B cell (primary cell): ENCODE results near the gene CADM1.

ENCODE experiments used
- EZH2 ChIP-seq: IDR thresholded peaks from 2 replicates; pipeline ENCODE4 v1.6.1; 2012; ENCODE audit warnings: borderline replicate concordance, low read depth, mild to moderate bottlenecking, moderate library complexity, low read length; ENCODE audit not compliant: insufficient read depth, poor library complexity, severe bottlenecking
- TF ChIP-seq, protein P1 (sequence below): fragments of 200-600 bp; IDR thresholded peaks from one replicate; pipeline ENCODE4 v1.8.0; 2022; ENCODE audit warnings: antibody characterized with exemption, mild to moderate bottlenecking

DNA sequence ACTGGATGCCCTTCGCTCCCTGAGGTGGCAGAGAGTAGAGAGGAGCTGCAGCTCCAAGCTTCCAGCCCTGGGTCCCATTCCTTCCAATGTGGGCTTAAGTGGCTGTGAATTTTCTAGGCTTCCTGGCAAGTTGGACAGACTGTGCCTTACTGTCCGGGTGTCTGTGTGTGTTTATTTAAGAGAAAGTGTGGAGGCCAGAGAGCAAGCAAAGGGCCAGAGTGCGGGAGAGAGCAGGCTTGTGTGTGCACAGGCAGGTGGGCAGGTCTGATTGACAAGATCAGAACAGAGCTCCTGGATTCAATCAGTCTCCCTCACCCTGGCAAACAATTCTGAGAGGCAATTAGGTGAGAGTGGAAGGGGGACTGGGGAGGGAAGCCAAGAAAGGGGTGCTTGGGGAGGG lies 347.0 kb downstream of the CADM1 start:
- TF ChIP-seq, protein P1, sequence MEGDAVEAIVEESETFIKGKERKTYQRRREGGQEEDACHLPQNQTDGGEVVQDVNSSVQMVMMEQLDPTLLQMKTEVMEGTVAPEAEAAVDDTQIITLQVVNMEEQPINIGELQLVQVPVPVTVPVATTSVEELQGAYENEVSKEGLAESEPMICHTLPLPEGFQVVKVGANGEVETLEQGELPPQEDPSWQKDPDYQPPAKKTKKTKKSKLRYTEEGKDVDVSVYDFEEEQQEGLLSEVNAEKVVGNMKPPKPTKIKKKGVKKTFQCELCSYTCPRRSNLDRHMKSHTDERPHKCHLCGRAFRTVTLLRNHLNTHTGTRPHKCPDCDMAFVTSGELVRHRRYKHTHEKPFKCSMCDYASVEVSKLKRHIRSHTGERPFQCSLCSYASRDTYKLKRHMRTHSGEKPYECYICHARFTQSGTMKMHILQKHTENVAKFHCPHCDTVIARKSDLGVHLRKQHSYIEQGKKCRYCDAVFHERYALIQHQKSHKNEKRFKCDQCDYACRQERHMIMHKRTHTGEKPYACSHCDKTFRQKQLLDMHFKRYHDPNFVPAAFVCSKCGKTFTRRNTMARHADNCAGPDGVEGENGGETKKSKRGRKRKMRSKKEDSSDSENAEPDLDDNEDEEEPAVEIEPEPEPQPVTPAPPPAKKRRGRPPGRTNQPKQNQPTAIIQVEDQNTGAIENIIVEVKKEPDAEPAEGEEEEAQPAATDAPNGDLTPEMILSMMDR: no peak
- TF ChIP-seq EZH2: no peak
